Thoracic aorta (tissue), 2 donors: ENCODE data around the gene CACNG3. TPM values are rescaled to one million over a fixed set of nuclear protein-coding genes. Genes with fewer than 3 reads are reported as not detected.
"Not testable (repeated sequence)": the region's sequence is repeated elsewhere in the genome, so short reads cannot be mapped to it uniquely, and the experiment has no call there.

Source experiments
- ATAC-seq: fragments of 150-250 bp; one replicate; pipeline ENCODE4 v1.8.0; 2017; ENCODE audit warnings: low read depth; ENCODE audit not compliant: insufficient number of reproducible peaks, low FRiP score
- DNase-seq: peaks from one replicate; pipeline ENCODE4 v3.0.0-alpha.2; 2020; ENCODE audit warnings: low spot score
- H3K27ac ChIP-seq, 2 donors: fragments of 200-600 bp; sonication (generic); 1 replicate in 1 of 2; 2 replicates in 1 of 2; pipeline ENCODE4 v1.5.1; 2016; ENCODE audit warnings: mild to moderate bottlenecking in 2 of 2, moderate library complexity in 2 of 2
- H3K27me3 ChIP-seq: fragments of 200-600 bp; sonication (generic); replicated peaks from 2 replicates; pipeline ENCODE4 v1.6.0; 2016; ENCODE audit warnings: mild to moderate bottlenecking; ENCODE audit not compliant: insufficient read depth
- H3K36me3 ChIP-seq: fragments of 200-600 bp; sonication (generic); one replicate; pipeline ENCODE4 v1.5.1; 2016
- H3K4me1 ChIP-seq, 2 donors: fragments of 200-600 bp; sonication (generic); 1 replicate in 1 of 2; 2 replicates in 1 of 2; pipeline versions ENCODE4 v1.5.1 to v1.6.0; 2016; ENCODE audit warnings: low read depth in 2 of 2, mild to moderate bottlenecking in 1 of 2; ENCODE audit not compliant: control insufficient read depth in 1 of 2
- H3K4me3 ChIP-seq: fragments of 200-600 bp; sonication (generic); 2 replicates; pipeline ENCODE4 v1.5.1; 2016; ENCODE audit warnings: mild to moderate bottlenecking
- H3K9me3 ChIP-seq: fragments of 200-600 bp; sonication (generic); 2 replicates; pipeline ENCODE4 v1.5.1; 2016
- CTCF ChIP-seq: fragments of 200-600 bp; sonication (generic); IDR thresholded peaks from one replicate; pipeline ENCODE4 v1.5.1; 2019; ENCODE audit warnings: antibody characterized with exemption
- total RNA-seq, 2 donors: library from RNA; depleted of rRNA; stranded (reverse); fragments of >200 nt; gene quantifications; one replicate each; pipeline versions ENCODE4 v1.1.0 to v1.2.3, GENCODE V29; 2016

The CACNG3 gene
- total RNA-seq, 2 donors from 2014 or later = not detected

GRCh38 chr16:24298548-24299167 is 42.5 kb downstream of the CACNG3 start:
- no peaks in the 10 kb centered on the region for H3K36me3 ChIP-seq
- DNase-seq (no peak), ATAC-seq (no peak)
- H3K27me3 ChIP-seq = no peaks in the 10 kb centered on the region
- H3K4me3 ChIP-seq = no peak overlapping the region
- no peaks in the 10 kb centered on the region for H3K9me3 ChIP-seq
- no peak overlapping the region for H3K27ac ChIP-seq
- no peaks in the 10 kb centered on the region for H3K4me1 ChIP-seq
- TF ChIP-seq CTCF = no peak

- ATAC-seq, H3K27me3 ChIP-seq, H3K36me3 ChIP-seq, H3K4me3 ChIP-seq, H3K27ac ChIP-seq, DNase-seq, H3K4me1 ChIP-seq, H3K9me3 ChIP-seq: not testable (repeated sequence)
Measured at GRCh38 chr16:24300750-24301149, 44.6 kb downstream of the CACNG3 start.

GRCh38 chr16:24302636-24303035 is 46.5 kb downstream of the CACNG3 start:
- no peak overlapping the region for H3K27ac ChIP-seq
- no peaks in the 10 kb centered on the region for H3K36me3 ChIP-seq
- no peak overlapping the region for H3K4me3 ChIP-seq
- no peak for DNase-seq
- H3K9me3 ChIP-seq = no peaks in the 10 kb centered on the region
- H3K4me1 ChIP-seq = no peaks in the 10 kb centered on the region
- no peak for TF ChIP-seq CTCF
- H3K27me3 ChIP-seq = no peaks in the 10 kb centered on the region
- ATAC-seq = no peak

- no peaks in the 10 kb centered on the region for H3K9me3 ChIP-seq
- no peak for DNase-seq
- H3K4me3 ChIP-seq = no peak overlapping the region
- no peak overlapping the region for H3K27ac ChIP-seq
- no peak for ATAC-seq
- no peaks in the 10 kb centered on the region for H3K36me3 ChIP-seq
- no peaks in the 10 kb centered on the region for H3K4me1 ChIP-seq
- no peaks in the 10 kb centered on the region for H3K27me3 ChIP-seq
- no peak for TF ChIP-seq CTCF
Measured at GRCh38 chr16:24308200-24308599, 52.1 kb downstream of the CACNG3 start.

GRCh38 chr16:24309258-24310142 is 53.4 kb downstream of the CACNG3 start:
- no peak overlapping the region for H3K27ac ChIP-seq
- no peaks in the 10 kb centered on the region for H3K4me1 ChIP-seq
- H3K9me3 ChIP-seq = no peaks in the 10 kb centered on the region
- H3K4me3 ChIP-seq = no peak overlapping the region
- no peak for DNase-seq
- H3K36me3 ChIP-seq = no peaks in the 10 kb centered on the region
- no peaks in the 10 kb centered on the region for H3K27me3 ChIP-seq
- ATAC-seq = no peak
- no peak for TF ChIP-seq CTCF
